ENCODE results near the gene ERICH6B.

Gene ERICH6B

GRCh38 chr13:45540864-45541263, 74.7 kb downstream of the ERICH6B start:
- no peak for DNase-seq

GRCh38 chr13:45540195-45540594, 75.3 kb downstream of the ERICH6B start:
- DNase-seq = no peak

GRCh38 chr13:45538382-45538781, 77.2 kb downstream of the ERICH6B start:
- DNase-seq = no peak

- DNase-seq = no peak
These were observed 78.0 kb downstream of the ERICH6B start for GRCh38 chr13:45537516-45537915.

GRCh38 chr13:45536224-45536623, 79.3 kb downstream of the ERICH6B start:
- no peak for DNase-seq

GRCh38 chr13:45534604-45535003, 80.9 kb downstream of the ERICH6B start:
- DNase-seq = no peak

GRCh38 chr13:45529758-45530157, 85.8 kb downstream of the ERICH6B start:
- no peak for DNase-seq

GRCh38 chr13:45527699-45528462, 87.7 kb downstream of the ERICH6B start:
- DNase-seq = no peak

- DNase-seq = no peak
These were observed 93.0 kb downstream of the ERICH6B start for GRCh38 chr13:45522571-45522970.

- no peak for DNase-seq
These were observed 94.2 kb downstream of the ERICH6B start for GRCh38 chr13:45521297-45521696.

- no peak for DNase-seq
These were observed 96.0 kb downstream of the ERICH6B start for GRCh38 chr13:45519493-45519892.

- DNase-seq = no peak
These were observed 96.9 kb downstream of the ERICH6B start for GRCh38 chr13:45518525-45519245.

GRCh38 chr13:45516757-45517156, 98.8 kb downstream of the ERICH6B start:
- no peak for DNase-seq

- no peak for DNase-seq
These were observed 103.4 kb downstream of the ERICH6B start for GRCh38 chr13:45512098-45512496.

- no peak for DNase-seq
These were observed 104.0 kb downstream of the ERICH6B start for GRCh38 chr13:45511310-45512097.

GRCh38 chr13:45510672-45511071, 104.9 kb downstream of the ERICH6B start:
- DNase-seq = no peak

- no peak for DNase-seq
These were observed 106.8 kb downstream of the ERICH6B start for GRCh38 chr13:45508776-45509175.

- no peak for DNase-seq
These were observed 108.7 kb downstream of the ERICH6B start for GRCh38 chr13:45506811-45507210.

GRCh38 chr13:45503658-45504057, 111.9 kb downstream of the ERICH6B start:
- DNase-seq = no peak

- DNase-seq = no peak
These were observed 114.4 kb downstream of the ERICH6B start for GRCh38 chr13:45501175-45501526.

- DNase-seq = no peak
These were observed 114.9 kb downstream of the ERICH6B start for GRCh38 chr13:45500492-45501174.

- no peak for DNase-seq
These were observed 118.6 kb downstream of the ERICH6B start for GRCh38 chr13:45496942-45497341.

- DNase-seq = no peak
These were observed 123.0 kb downstream of the ERICH6B start for GRCh38 chr13:45492538-45492937.

Data from left hindlimb (tissue), 1 donor.